Suprapubic skin (tissue), 3 donors: ENCODE results near the gene CASP9.
"Not testable (repeated sequence)": the region's sequence is repeated elsewhere in the genome, so short reads cannot be mapped to it uniquely, and the experiment has no call there.

Experiments used
- CTCF ChIP-seq, 2 donors: fragments of 200-600 bp in 1 of 2; fragments of 450-650 bp in 1 of 2; sonication (generic) in 1 of 2; IDR thresholded peaks; one replicate each; pipeline ENCODE4 v1.5.1; 2016 to 2019; ENCODE audit warnings: antibody characterized with exemption in 2 of 2, mild to moderate bottlenecking in 1 of 2, moderate library complexity in 1 of 2
- EP300 ChIP-seq: sonication (generic); formaldehyde crosslinking; IDR thresholded peaks from one replicate; pipeline ENCODE4 v1.6.1; 2017; ENCODE audit warnings: antibody characterized with exemption

DNA sequence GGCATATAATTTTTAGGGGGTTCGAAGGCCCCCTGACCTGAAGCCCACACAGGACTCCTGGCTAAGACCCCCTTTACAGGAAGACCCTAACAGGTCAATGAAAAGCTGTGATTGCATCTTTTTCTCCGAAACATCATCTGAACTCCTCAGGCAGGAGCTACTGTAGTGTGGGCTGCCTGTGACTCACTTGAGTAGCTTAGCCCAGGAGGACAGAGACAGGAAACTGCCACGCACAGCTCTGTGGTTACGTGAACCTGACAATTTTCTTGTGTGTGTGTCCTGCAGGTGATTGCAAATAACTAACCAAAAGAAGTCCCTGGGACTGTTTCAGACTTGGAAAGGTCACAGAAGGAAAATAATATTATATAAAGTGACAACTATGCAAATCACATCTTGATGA, 33.0 kb downstream of the CASP9 start:
- not testable (repeated sequence) for TF ChIP-seq CTCF (IDR thresholded peaks at IDR 0.05); EP300
